GM19467 (cell line): Measurements from ENCODE around the gene AP3S2.

Experiments
- ATAC-seq: cut with Tn5 transposase; IDR thresholded peaks from one replicate; pipeline ENCODE4 v1.9.1; 2021; ENCODE audit warnings: mild to moderate bottlenecking, moderate library complexity; ENCODE audit not compliant: unreplicated experiment

AP3S2 gene

GRCh38 chr15:89818287-89818686, 75.5 kb downstream of the AP3S2 start:
- no peak for ATAC-seq

GRCh38 chr15:89817701-89818280, 76.0 kb downstream of the AP3S2 start:
- ATAC-seq: no peak

GRCh38 chr15:89815769-89816168, 78.0 kb downstream of the AP3S2 start:
- ATAC-seq: no peak

- no peak for ATAC-seq
Observed at GRCh38 chr15:89814112-89814742, 79.6 kb downstream of the AP3S2 start.

GRCh38 chr15:89813381-89814111, 80.2 kb downstream of the AP3S2 start:
- no peak for ATAC-seq

GRCh38 chr15:89812847-89813320, 80.9 kb downstream of the AP3S2 start:
- ATAC-seq: no peak

- ATAC-seq: no peak
Observed at GRCh38 chr15:89812011-89812846, 81.6 kb downstream of the AP3S2 start.

GRCh38 chr15:89810837-89811236, 83.0 kb downstream of the AP3S2 start:
- ATAC-seq: no peak

- no peak for ATAC-seq
Observed at GRCh38 chr15:89809787-89810148, 84.0 kb downstream of the AP3S2 start.

- no peak for ATAC-seq
Observed at GRCh38 chr15:89809093-89809786, 84.6 kb downstream of the AP3S2 start.

GRCh38 chr15:89808160-89808870, 85.5 kb downstream of the AP3S2 start:
- ATAC-seq: no peak

GRCh38 chr15:89807689-89808088, 86.1 kb downstream of the AP3S2 start:
- no peak for ATAC-seq

GRCh38 chr15:89806559-89807550, 86.9 kb downstream of the AP3S2 start:
- ATAC-seq: no peak

GRCh38 chr15:89806210-89806558, 87.6 kb downstream of the AP3S2 start:
- ATAC-seq: no peak

GRCh38 chr15:89805241-89806209, 88.3 kb downstream of the AP3S2 start:
- ATAC-seq: no peak

GRCh38 chr15:89803941-89804800, 89.6 kb downstream of the AP3S2 start:
- no peak for ATAC-seq
